ENCODE measurements around the gene CNPY2. TPM values are rescaled to one million over a fixed set of nuclear protein-coding genes. Genes with fewer than 3 reads are reported as not detected.
A peak's percentile ranks its signal among the peaks of the same experiment; 100 is the strongest.

Gene CNPY2
- polyA plus RNA-seq, 1 experiment: 179 TPM

GRCh38 chr12:56300644-56301464, 14.9 kb downstream of the CNPY2 start:
- Histone ChIP-seq H3K4me3 (ENCODE audit: low read depth, low read length) (peak overlapping the region; percentile 85), H3K36me3 (ENCODE audit: control insufficient read depth, insufficient read depth, low read length) (peaks cover 1% of the 10 kb centered on the region; the same call in 1 of the 2 replicates), H3K27me3 (ENCODE audit: control insufficient read depth, insufficient read depth, low read length) (no peaks in the 10 kb centered on the region)
- no peak for TF ChIP-seq CTCF (IDR thresholded peaks at IDR 0.05; ENCODE audit: insufficient read depth, low read depth, low read length)
- ChIA-PET CTCF (interaction anchor here (0.9 to 1.4 kb wide), 5 partner anchors 14 to 93 kb away, joined by 3 to 5 read pairs (median 3); partner anchors contain the start of genes COQ10A and PAN2), POLR2A (no interaction called here)
- no peak for DNase-seq (ENCODE audit: low read depth)

GRCh38 chr12:56299853-56300643, 15.7 kb downstream of the CNPY2 start, which contains the start of gene CS:
Gene CS (minus strand): TSS chr12:56300330. CDS start chr12:56300201, 129 bp downstream.
- POLR2A ChIA-PET: no interaction called here

GRCh38 chr12:56299308-56299852, 16.4 kb downstream of the CNPY2 start:
- Histone ChIP-seq H3K36me3 (ENCODE audit: control insufficient read depth, insufficient read depth, low read length) (peaks cover 1% of the 10 kb centered on the region; the same call in 1 of the 2 replicates), H3K27me3 (ENCODE audit: control insufficient read depth, insufficient read depth, low read length) (no peaks in the 10 kb centered on the region), H3K4me3 (ENCODE audit: low read depth, low read length) (peak overlapping the region; percentile 85)
- ChIA-PET CTCF (interaction anchor here (1.3 to 2.4 kb wide), 4 partner anchors 9 to 180 kb away, joined by 3 to 7 read pairs (median 6); partner anchors contain the start of gene COQ10A), POLR2A (no interaction called here)
- no peak for TF ChIP-seq CTCF (IDR thresholded peaks at IDR 0.05; ENCODE audit: insufficient read depth, low read depth, low read length)
- no peak for DNase-seq (ENCODE audit: low read depth)

More at GRCh38 chr12:56299853-56300643, 15.7 kb downstream of the CNPY2 start, which contains the start of gene CS:
- no peak for TF ChIP-seq CTCF (IDR thresholded peaks at IDR 0.05; ENCODE audit: insufficient read depth, low read depth, low read length)
- peaks cover 1% of the 10 kb centered on the region; the same call in 1 of the 2 replicates for H3K36me3 ChIP-seq (ENCODE audit: control insufficient read depth, insufficient read depth, low read length)
- CTCF ChIA-PET: interaction anchor here (0.9 to 2.4 kb wide), 7 partner anchors 10 to 181 kb away, joined by 3 to 7 read pairs (median 4); partner anchors contain the start of gene COQ10A
- no peaks in the 10 kb centered on the region for H3K27me3 ChIP-seq (ENCODE audit: control insufficient read depth, insufficient read depth, low read length)
- peak within 1 kb of the TSS; percentile 85 for H3K4me3 ChIP-seq (ENCODE audit: low read depth, low read length)
- peak; percentile 73 for DNase-seq (ENCODE audit: low read depth)

GRCh38 chr12:56298828-56299227, 17.0 kb downstream of the CNPY2 start:
- TF ChIP-seq CTCF (IDR thresholded peaks at IDR 0.05; ENCODE audit: insufficient read depth, low read depth, low read length): no peak
- ChIA-PET POLR2A (no interaction called here), CTCF (interaction anchor here (1.3 to 2.4 kb wide), 5 partner anchors 9 to 179 kb away, joined by 3 to 7 read pairs (median 6); partner anchors contain the start of gene ANKRD52)
- no peak for DNase-seq (ENCODE audit: low read depth)
- Histone ChIP-seq H3K4me3 (ENCODE audit: low read depth, low read length) (peak overlapping the region; percentile 85), H3K36me3 (ENCODE audit: control insufficient read depth, insufficient read depth, low read length) (no peaks in the 10 kb centered on the region), H3K27me3 (ENCODE audit: control insufficient read depth, insufficient read depth, low read length) (no peaks in the 10 kb centered on the region)

Data from BJ (cell line).